ENCODE results near the gene MS4A10. TPM values are rescaled to one million over a fixed set of nuclear protein-coding genes. Genes with fewer than 3 reads are reported as not detected.

MS4A10 gene
- total and polyA plus RNA-seq, 2 of the 8 experiments (the other 6 are each of a cell fraction or from before 2014, with no cell fraction given): not detected

DNA sequence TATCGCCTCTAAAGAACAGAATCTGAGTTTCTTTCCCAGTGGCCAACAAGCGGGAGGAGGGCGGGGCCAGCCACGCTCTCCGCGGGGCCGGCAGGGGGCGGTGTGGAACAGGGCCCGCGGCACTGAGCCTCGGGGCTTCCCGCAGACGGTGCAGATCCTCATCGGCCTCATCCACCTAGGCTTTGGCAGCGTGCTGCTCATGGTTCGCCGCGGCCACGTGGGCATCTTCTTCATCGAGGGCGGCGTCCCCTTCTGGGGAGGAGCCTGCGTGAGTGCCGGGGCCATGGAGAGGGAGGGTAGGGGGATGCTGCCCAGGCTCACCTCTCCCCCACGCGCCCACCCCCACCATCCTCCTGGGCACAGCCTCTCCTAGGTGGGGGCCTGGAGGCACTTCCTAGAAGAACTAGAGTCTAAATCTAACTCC lies 17.7 kb upstream of the MS4A10 start (continued):
- TF ChIP-seq SP4 (IDR thresholded peaks at IDR 0.05; ENCODE audit: low read length) (no peak), HDAC2 (IDR thresholded peaks at IDR 0.05; ENCODE audit: borderline replicate concordance in 1 of 2, low read depth in 2 of 2, low read length in 2 of 2) (0 out of 4 replicates have a peak, but pooled peaks of 1 of the 2 experiments have one; percentile 29), YY1 (IDR thresholded peaks at IDR 0.05; ENCODE audit: low read depth, low read length) (no peak), EP300 (IDR thresholded peaks at IDR 0.05; ENCODE audit: borderline replicate concordance in 1 of 2, low read depth in 2 of 2, low read length in 2 of 2) (no peak)

All from H1 (cell line).